Measurements from ENCODE around the gene RASL10A. TPM values are rescaled to one million over a fixed set of nuclear protein-coding genes. Genes with fewer than 3 reads are reported as not detected.
A peak's percentile ranks its signal among the peaks of the same experiment; 100 is the strongest.

Gene RASL10A
- total and polyA plus RNA-seq, 9 of the 15 experiments (the other 6 are each of a cell fraction or from before 2014, with no cell fraction given) = 0.17 to 1.2 (median 0.45) TPM; not detected in 3

GRCh38 chr22:29306835-29307595 is 8.5 kb downstream of the RASL10A start (continued):
- TF ChIP-seq, protein P1, sequence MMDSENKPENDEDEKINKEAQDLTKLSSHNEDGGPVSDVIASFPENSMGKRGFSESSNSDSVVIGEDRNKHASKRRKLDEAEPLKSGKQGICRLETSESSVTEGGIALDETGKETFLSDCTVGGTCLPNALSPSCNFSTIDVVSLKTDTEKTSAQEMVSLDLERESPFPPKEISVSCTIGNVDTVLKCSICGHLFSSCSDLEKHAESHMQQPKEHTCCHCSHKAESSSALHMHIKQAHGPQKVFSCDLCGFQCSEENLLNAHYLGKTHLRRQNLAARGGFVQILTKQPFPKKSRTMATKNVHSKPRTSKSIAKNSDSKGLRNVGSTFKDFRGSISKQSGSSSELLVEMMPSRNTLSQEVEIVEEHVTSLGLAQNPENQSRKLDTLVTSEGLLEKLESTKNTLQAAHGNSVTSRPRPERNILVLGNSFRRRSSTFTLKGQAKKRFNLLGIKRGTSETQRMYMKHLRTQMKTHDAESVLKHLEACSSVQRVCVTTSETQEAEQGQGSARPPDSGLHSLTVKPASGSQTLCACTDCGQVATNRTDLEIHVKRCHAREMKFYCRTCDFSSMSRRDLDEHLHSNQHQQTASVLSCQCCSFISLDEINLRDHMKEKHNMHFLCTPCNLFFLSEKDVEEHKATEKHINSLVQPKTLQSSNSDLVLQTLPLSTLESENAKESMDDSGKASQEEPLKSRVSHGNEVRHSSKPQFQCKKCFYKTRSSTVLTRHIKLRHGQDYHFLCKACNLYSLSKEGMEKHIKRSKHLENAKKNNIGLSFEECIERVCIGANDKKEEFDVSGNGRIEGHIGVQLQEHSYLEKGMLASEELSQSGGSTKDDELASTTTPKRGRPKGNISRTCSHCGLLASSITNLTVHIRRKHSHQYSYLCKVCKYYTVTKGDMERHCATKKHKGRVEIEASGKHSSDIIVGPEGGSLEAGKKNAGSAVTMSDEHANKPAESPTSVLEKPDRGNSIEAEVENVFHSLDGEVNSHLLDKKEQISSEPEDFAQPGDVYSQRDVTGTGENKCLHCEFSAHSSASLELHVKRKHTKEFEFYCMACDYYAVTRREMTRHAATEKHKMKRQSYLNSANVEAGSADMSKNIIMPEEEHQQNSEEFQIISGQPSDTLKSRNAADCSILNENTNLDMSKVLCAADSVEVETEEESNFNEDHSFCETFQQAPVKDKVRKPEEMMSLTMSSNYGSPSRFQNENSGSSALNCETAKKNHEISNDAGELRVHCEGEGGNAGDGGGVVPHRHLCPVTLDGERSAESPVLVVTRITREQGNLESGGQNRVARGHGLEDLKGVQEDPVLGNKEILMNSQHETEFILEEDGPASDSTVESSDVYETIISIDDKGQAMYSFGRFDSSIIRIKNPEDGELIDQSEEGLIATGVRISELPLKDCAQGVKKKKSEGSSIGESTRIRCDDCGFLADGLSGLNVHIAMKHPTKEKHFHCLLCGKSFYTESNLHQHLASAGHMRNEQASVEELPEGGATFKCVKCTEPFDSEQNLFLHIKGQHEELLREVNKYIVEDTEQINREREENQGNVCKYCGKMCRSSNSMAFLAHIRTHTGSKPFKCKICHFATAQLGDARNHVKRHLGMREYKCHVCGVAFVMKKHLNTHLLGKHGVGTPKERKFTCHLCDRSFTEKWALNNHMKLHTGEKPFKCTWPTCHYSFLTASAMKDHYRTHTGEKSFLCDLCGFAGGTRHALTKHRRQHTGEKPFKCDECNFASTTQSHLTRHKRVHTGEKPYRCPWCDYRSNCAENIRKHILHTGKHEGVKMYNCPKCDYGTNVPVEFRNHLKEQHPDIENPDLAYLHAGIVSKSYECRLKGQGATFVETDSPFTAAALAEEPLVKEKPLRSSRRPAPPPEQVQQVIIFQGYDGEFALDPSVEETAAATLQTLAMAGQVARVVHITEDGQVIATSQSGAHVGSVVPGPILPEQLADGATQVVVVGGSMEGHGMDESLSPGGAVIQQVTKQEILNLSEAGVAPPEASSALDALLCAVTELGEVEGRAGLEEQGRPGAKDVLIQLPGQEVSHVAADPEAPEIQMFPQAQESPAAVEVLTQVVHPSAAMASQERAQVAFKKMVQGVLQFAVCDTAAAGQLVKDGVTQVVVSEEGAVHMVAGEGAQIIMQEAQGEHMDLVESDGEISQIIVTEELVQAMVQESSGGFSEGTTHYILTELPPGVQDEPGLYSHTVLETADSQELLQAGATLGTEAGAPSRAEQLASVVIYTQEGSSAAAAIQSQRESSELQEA (IDR thresholded peaks at IDR 0.05; ENCODE audit: low read depth) = no peak
- TF ChIP-seq, protein P2, sequence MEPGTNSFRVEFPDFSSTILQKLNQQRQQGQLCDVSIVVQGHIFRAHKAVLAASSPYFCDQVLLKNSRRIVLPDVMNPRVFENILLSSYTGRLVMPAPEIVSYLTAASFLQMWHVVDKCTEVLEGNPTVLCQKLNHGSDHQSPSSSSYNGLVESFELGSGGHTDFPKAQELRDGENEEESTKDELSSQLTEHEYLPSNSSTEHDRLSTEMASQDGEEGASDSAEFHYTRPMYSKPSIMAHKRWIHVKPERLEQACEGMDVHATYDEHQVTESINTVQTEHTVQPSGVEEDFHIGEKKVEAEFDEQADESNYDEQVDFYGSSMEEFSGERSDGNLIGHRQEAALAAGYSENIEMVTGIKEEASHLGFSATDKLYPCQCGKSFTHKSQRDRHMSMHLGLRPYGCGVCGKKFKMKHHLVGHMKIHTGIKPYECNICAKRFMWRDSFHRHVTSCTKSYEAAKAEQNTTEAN (CRISPR knock-in tag; IDR thresholded peaks at IDR 0.05) = no peak
- no peak for TF ChIP-seq JUNB (CRISPR knock-in tag; conservative IDR thresholded peaks at IDR 0.05)
- TF ChIP-seq, protein P3, sequence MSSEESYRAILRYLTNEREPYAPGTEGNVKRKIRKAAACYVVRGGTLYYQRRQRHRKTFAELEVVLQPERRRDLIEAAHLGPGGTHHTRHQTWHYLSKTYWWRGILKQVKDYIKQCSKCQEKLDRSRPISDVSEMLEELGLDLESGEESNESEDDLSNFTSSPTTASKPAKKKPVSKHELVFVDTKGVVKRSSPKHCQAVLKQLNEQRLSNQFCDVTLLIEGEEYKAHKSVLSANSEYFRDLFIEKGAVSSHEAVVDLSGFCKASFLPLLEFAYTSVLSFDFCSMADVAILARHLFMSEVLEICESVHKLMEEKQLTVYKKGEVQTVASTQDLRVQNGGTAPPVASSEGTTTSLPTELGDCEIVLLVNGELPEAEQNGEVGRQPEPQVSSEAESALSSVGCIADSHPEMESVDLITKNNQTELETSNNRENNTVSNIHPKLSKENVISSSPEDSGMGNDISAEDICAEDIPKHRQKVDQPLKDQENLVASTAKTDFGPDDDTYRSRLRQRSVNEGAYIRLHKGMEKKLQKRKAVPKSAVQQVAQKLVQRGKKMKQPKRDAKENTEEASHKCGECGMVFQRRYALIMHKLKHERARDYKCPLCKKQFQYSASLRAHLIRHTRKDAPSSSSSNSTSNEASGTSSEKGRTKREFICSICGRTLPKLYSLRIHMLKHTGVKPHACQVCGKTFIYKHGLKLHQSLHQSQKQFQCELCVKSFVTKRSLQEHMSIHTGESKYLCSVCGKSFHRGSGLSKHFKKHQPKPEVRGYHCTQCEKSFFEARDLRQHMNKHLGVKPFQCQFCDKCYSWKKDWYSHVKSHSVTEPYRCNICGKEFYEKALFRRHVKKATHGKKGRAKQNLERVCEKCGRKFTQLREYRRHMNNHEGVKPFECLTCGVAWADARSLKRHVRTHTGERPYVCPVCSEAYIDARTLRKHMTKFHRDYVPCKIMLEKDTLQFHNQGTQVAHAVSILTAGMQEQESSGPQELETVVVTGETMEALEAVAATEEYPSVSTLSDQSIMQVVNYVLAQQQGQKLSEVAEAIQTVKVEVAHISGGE (CRISPR knock-in tag; IDR thresholded peaks at IDR 0.05) = no peak
- no peak for TF ChIP-seq SMARCE1 (IDR thresholded peaks at IDR 0.05)
- TF ChIP-seq ZNF212 (CRISPR knock-in tag; IDR thresholded peaks at IDR 0.05) = no peak
- TF ChIP-seq RBM25 (IDR thresholded peaks at IDR 0.05; ENCODE audit: low read depth, low read length, severe bottlenecking) = peak; percentile 100
- TF ChIP-seq POU5F1 (IDR thresholded peaks at IDR 0.05; ENCODE audit: borderline replicate concordance, low read depth, low read length, partially characterized antibody) = no peak
- no peak for TF ChIP-seq SIN3B (IDR thresholded peaks at IDR 0.05; ENCODE audit: low read depth)
- TF ChIP-seq ZNF280A (IDR thresholded peaks at IDR 0.05; ENCODE audit: low read depth, partially characterized antibody) = no peak
- TF ChIP-seq ZNF133 (CRISPR knock-in tag; IDR thresholded peaks at IDR 0.05) = no peak

Data from K562 (cell line).